Activated T-cell treated with anti-CD3 and anti-CD28 coated beads, Interleukin-2, amount 50 U/mL, for 4 hours (primary cell): Measurements from ENCODE around the gene ABCF2. TPM values are rescaled to one million over a fixed set of nuclear protein-coding genes. Genes with fewer than 3 reads are reported as not detected.

ENCODE experiments used
- ATAC-seq, 2 donors: fragments of 200-7000 bp; cut with Tn5 transposase; one replicate each; pipeline ENCODE4 v1.10.0; 2021
- DNase-seq: peaks from one replicate; pipeline ENCODE4 v3.0.0-alpha.2; 2020
- H3K27me3 Mint-ChIP-seq: one replicate; pipeline ENCODE4 v1.8.0; 2021; ENCODE audit warnings: low read depth, mixed read lengths
- H3K36me3 Mint-ChIP-seq: one replicate; pipeline ENCODE4 v1.8.0; 2022; ENCODE audit warnings: mixed read lengths; ENCODE audit not compliant: insufficient read depth
- H3K4me1 Mint-ChIP-seq: one replicate; pipeline ENCODE4 v1.8.0; 2021; ENCODE audit warnings: low read depth, mixed read lengths
- H3K4me3 Mint-ChIP-seq: one replicate; pipeline ENCODE4 v1.8.0; 2021; ENCODE audit warnings: mild to moderate bottlenecking, moderate library complexity, mixed read lengths
- H3K9me3 Mint-ChIP-seq: one replicate; pipeline ENCODE4 v1.8.0; 2021; ENCODE audit warnings: mixed read lengths
- total RNA-seq, 3 donors: library from RNA; stranded (reverse); gene quantifications; one replicate each; pipeline ENCODE4 v1.2.1, GENCODE V29; 2021

The ABCF2 gene
- total RNA-seq, 3 donors from 2014 or later: 144 to 151 (median 146) TPM

GRCh38 chr7:151260471-151260870 is 33.5 kb upstream of the ABCF2 start:
- Mint-ChIP-seq H3K27me3 (peaks cover 19% of the 10 kb centered on the region), H3K4me1 (no peaks in the 10 kb centered on the region), H3K36me3 (peaks cover 2% of the 10 kb centered on the region), H3K4me3 (no peak overlapping the region), H3K9me3 (no peaks in the 10 kb centered on the region)
- ATAC-seq (no peak), DNase-seq (no peak)

GRCh38 chr7:151257990-151258389 is 31.0 kb upstream of the ABCF2 start:
- Mint-ChIP-seq H3K4me3 (no peak overlapping the region), H3K9me3 (no peaks in the 10 kb centered on the region), H3K4me1 (no peaks in the 10 kb centered on the region), H3K27me3 (peaks cover 27% of the 10 kb centered on the region), H3K36me3 (peaks cover 2% of the 10 kb centered on the region)
- DNase-seq (no peak), ATAC-seq (no peak)

- Mint-ChIP-seq H3K27me3 (peaks cover 38% of the 10 kb centered on the region), H3K9me3 (no peaks in the 10 kb centered on the region), H3K36me3 (peaks cover 2% of the 10 kb centered on the region), H3K4me3 (no peak overlapping the region), H3K4me1 (peaks cover 2% of the 10 kb centered on the region)
- no peak for DNase-seq
- no peak for ATAC-seq
These were observed 29.5 kb upstream of the ABCF2 start for GRCh38 chr7:151256410-151257045.

- Mint-ChIP-seq H3K27me3 (peaks cover 46% of the 10 kb centered on the region), H3K4me1 (peaks cover 9% of the 10 kb centered on the region), H3K36me3 (peaks cover 2% of the 10 kb centered on the region), H3K4me3 (no peak overlapping the region), H3K9me3 (no peaks in the 10 kb centered on the region)
- ATAC-seq (no peak), DNase-seq (no peak)
These were observed 28.4 kb upstream of the ABCF2 start for GRCh38 chr7:151255390-151255789.

- peaks cover 48% of the 10 kb centered on the region for H3K27me3 Mint-ChIP-seq
- DNase-seq (no peak), ATAC-seq (no peak)
These were observed 27.8 kb upstream of the ABCF2 start for GRCh38 chr7:151254851-151255250.

GRCh38 chr7:151254316-151254715 is 27.3 kb upstream of the ABCF2 start:
- peaks cover 2% of the 10 kb centered on the region for H3K36me3 Mint-ChIP-seq
- DNase-seq: no peak
- ATAC-seq: no peak
- no peak overlapping the region for H3K4me3 Mint-ChIP-seq
- H3K27me3 Mint-ChIP-seq: peaks cover 49% of the 10 kb centered on the region
- H3K9me3 Mint-ChIP-seq: no peaks in the 10 kb centered on the region
- peaks cover 12% of the 10 kb centered on the region for H3K4me1 Mint-ChIP-seq

More at GRCh38 chr7:151254851-151255250, 27.8 kb upstream of the ABCF2 start:
- Mint-ChIP-seq H3K4me3 (no peak overlapping the region), H3K36me3 (peaks cover 2% of the 10 kb centered on the region), H3K4me1 (peaks cover 9% of the 10 kb centered on the region), H3K9me3 (no peaks in the 10 kb centered on the region)

- Mint-ChIP-seq H3K9me3 (no peaks in the 10 kb centered on the region), H3K36me3 (peaks cover 2% of the 10 kb centered on the region), H3K4me1 (peaks cover 17% of the 10 kb centered on the region), H3K4me3 (peak overlapping the region; percentile 53), H3K27me3 (peaks cover 54% of the 10 kb centered on the region)
- DNase-seq (no peak), ATAC-seq (no peak)
These were observed 26.1 kb upstream of the ABCF2 start for GRCh38 chr7:151252961-151253711.

GRCh38 chr7:151252561-151252835 is 25.5 kb upstream of the ABCF2 start:
- no peaks in the 10 kb centered on the region for H3K9me3 Mint-ChIP-seq
- ATAC-seq (no peak), DNase-seq (no peak)
- H3K36me3 Mint-ChIP-seq: no peaks in the 10 kb centered on the region
- peak overlapping the region; percentile 53 for H3K4me3 Mint-ChIP-seq
- H3K27me3 Mint-ChIP-seq: peaks cover 53% of the 10 kb centered on the region
- H3K4me1 Mint-ChIP-seq: peaks cover 20% of the 10 kb centered on the region

GRCh38 chr7:151251689-151252560 is 24.9 kb upstream of the ABCF2 start:
- Mint-ChIP-seq H3K4me1 (peaks cover 20% of the 10 kb centered on the region), H3K9me3 (no peaks in the 10 kb centered on the region), H3K4me3 (peak overlapping the region; percentile 60), H3K36me3 (no peaks in the 10 kb centered on the region), H3K27me3 (peaks cover 59% of the 10 kb centered on the region)
- ATAC-seq: peak; percentile 31 to 39
- no peak for DNase-seq

- DNase-seq: no peak
- Mint-ChIP-seq H3K36me3 (no peaks in the 10 kb centered on the region), H3K27me3 (peaks cover 59% of the 10 kb centered on the region), H3K9me3 (no peaks in the 10 kb centered on the region), H3K4me3 (peak overlapping the region; percentile 46), H3K4me1 (peaks cover 20% of the 10 kb centered on the region)
- peak; percentile 5 to 16 for ATAC-seq
These were observed 24.3 kb upstream of the ABCF2 start for GRCh38 chr7:151251328-151251688.

GRCh38 chr7:151250181-151251132 is 23.5 kb upstream of the ABCF2 start:
- no peak for DNase-seq
- Mint-ChIP-seq H3K36me3 (no peaks in the 10 kb centered on the region), H3K4me3 (peak overlapping the region; percentile 46), H3K27me3 (peaks cover 63% of the 10 kb centered on the region), H3K9me3 (no peaks in the 10 kb centered on the region), H3K4me1 (peaks cover 22% of the 10 kb centered on the region)
- ATAC-seq: no peak

GRCh38 chr7:151249732-151250072 is 22.7 kb upstream of the ABCF2 start:
- H3K4me1 Mint-ChIP-seq: peaks cover 25% of the 10 kb centered on the region
- no peak for DNase-seq
- no peaks in the 10 kb centered on the region for H3K36me3 Mint-ChIP-seq
- no peaks in the 10 kb centered on the region for H3K9me3 Mint-ChIP-seq
- H3K27me3 Mint-ChIP-seq: peaks cover 61% of the 10 kb centered on the region
- no peak for ATAC-seq
- H3K4me3 Mint-ChIP-seq: peak overlapping the region; percentile 65

GRCh38 chr7:151249034-151249731 is 22.2 kb upstream of the ABCF2 start:
- ATAC-seq: peak; percentile 19 to 23
- DNase-seq: no peak
- no peaks in the 10 kb centered on the region for H3K9me3 Mint-ChIP-seq
- H3K36me3 Mint-ChIP-seq: no peaks in the 10 kb centered on the region
- peak overlapping the region; percentile 65 for H3K4me3 Mint-ChIP-seq
- peaks cover 56% of the 10 kb centered on the region for H3K27me3 Mint-ChIP-seq
- H3K4me1 Mint-ChIP-seq: peaks cover 30% of the 10 kb centered on the region
